H1 (cell line): ENCODE results near the gene SPRYD3. TPM values are rescaled to one million over a fixed set of nuclear protein-coding genes. Genes with fewer than 3 reads are reported as not detected.

Experiments
- CBX8 ChIP-seq: fragments of 300-800, 300-1000 bp; sonication (generic); IDR thresholded peaks from 2 replicates; pipeline ENCODE4 v1.7.1; 2016; ENCODE audit warnings: low read depth, low read length, borderline replicate concordance
- CHD2 ChIP-seq: IDR thresholded peaks from 2 replicates; pipeline ENCODE4 v1.6.1; 2012; ENCODE audit warnings: low read length, improper control_type of control experiment
- CTCF ChIP-seq, 3 experiments: IDR thresholded peaks; 1 replicate in 2 of 3; 2 replicates in 1 of 3; pipeline versions ENCODE4 v1.5.1 to v1.6.1; 2011; ENCODE audit warnings: low read length in 3 of 3, mild to moderate bottlenecking in 3 of 3, inconsistent platforms in 2 of 3, low read depth in 1 of 3, moderate library complexity in 1 of 3; ENCODE audit not compliant: insufficient read depth in 1 of 3; ENCODE audit errors: control extremely low read depth in 1 of 3
- E2F6 ChIP-seq: IDR thresholded peaks from 2 replicates; pipeline ENCODE4 v1.6.1; 2012; ENCODE audit warnings: inconsistent platforms
- GTF2F1 ChIP-seq: IDR thresholded peaks from 2 replicates; pipeline ENCODE4 v1.6.1; 2012; ENCODE audit warnings: low read depth, low read length, improper control_type of control experiment, borderline replicate concordance
- JUN ChIP-seq: IDR thresholded peaks from 2 replicates; pipeline ENCODE4 v1.6.1; 2011; ENCODE audit warnings: low read depth, mild to moderate bottlenecking, improper control_type of control experiment, low read length
- RAD21 ChIP-seq, 2 experiments: IDR thresholded peaks in 1 of 2; conservative IDR thresholded peaks in 1 of 2; 2 replicates each; pipeline ENCODE4 v1.6.1; 2011; ENCODE audit warnings: low read depth in 2 of 2, low read length in 2 of 2, improper control_type of control experiment in 1 of 2, inconsistent platforms in 1 of 2, mild to moderate bottlenecking in 1 of 2, moderate library complexity in 1 of 2
- SIN3A ChIP-seq, 2 experiments: IDR thresholded peaks in 1 of 2; conservative IDR thresholded peaks in 1 of 2; 2 replicates each; pipeline ENCODE4 v1.6.1; 2011 to 2012; ENCODE audit warnings: low read length in 2 of 2, improper control_type of control experiment in 1 of 2, low read depth in 1 of 2, mild to moderate bottlenecking in 1 of 2
- TCF12 ChIP-seq: IDR thresholded peaks from 2 replicates; pipeline ENCODE4 v1.6.1; 2011; ENCODE audit warnings: low read depth, mild to moderate bottlenecking, low read length
- polyA plus RNA-seq, 7 experiments: library from polyadenylated mRNA; depleted of rRNA in 3 of 7; stranded (reverse) in 5 of 7; unstranded in 2 of 7; fragments of >200 nt in 5 of 7; fragments of 200-250 nt in 2 of 7; gene quantifications; 1 replicate in 5 of 7; 2 replicates in 1 of 7; 4 replicates in 1 of 7; pipeline versions ENCODE4 v1.2.1 to v1.2.3, GENCODE V29; 2011 to 2013; ENCODE audit warnings: missing spikeins in 2 of 7, mixed read lengths in 2 of 7
- total RNA-seq: library from RNA; stranded (reverse); fragmentation: NEBNext Ultra II Directional; extraction: Animal tissue kit (Norgen Biotek cat#: 25700); gene quantifications from 2 replicates; pipeline ENCODE4 v1.2.1, GENCODE V29; 2021

Gene SPRYD3
- total and polyA plus RNA-seq, 2 of the 8 experiments (the other 6 are each of a cell fraction or from before 2014, with no cell fraction given) = 6.8 to 8.0 TPM

- TF ChIP-seq CTCF (IDR thresholded peaks at IDR 0.05; ENCODE audit: control extremely low read depth in 1 of 3, insufficient read depth in 1 of 3, low read depth in 1 of 3, low read length in 3 of 3) = no peak
- TF ChIP-seq CBX8 = no peak
- TF ChIP-seq E2F6 = no peak
- TF ChIP-seq CHD2 = no peak
- no peak for TF ChIP-seq GTF2F1
- no peak for TF ChIP-seq TCF12
- no peak for TF ChIP-seq RAD21 (IDR thresholded peaks at IDR 0.05 in 1 of 2, conservative IDR thresholded peaks at IDR 0.05 in 1 of 2; ENCODE audit: low read depth in 2 of 2, low read length in 2 of 2)
- no peak for TF ChIP-seq SIN3A (conservative IDR thresholded peaks at IDR 0.05 in 1 of 2, IDR thresholded peaks at IDR 0.05 in 1 of 2; ENCODE audit: low read depth in 1 of 2, low read length in 2 of 2)
- no peak for TF ChIP-seq JUN
- TF ChIP-seq, all 59 proteins: peak for 0
Measured at GRCh38 chr12:53063708-53064612, 15.2 kb downstream of the SPRYD3 start (continued).
